Epithelial cell of esophagus (primary cell): ENCODE measurements around the gene TEX30.
A peak's percentile ranks its signal among the peaks of the same experiment; 100 is the strongest.

ENCODE experiments used
- DNase-seq: peaks from one replicate; pipeline ENCODE4 v3.0.0; 2010; ENCODE audit warnings: low read depth
- H3K4me3 ChIP-seq: 2 replicates; pipeline ENCODE4 v1.5.1; 2011; ENCODE audit warnings: mild to moderate bottlenecking, low read length, control low read depth
- CTCF ChIP-seq: IDR thresholded peaks from 2 replicates; pipeline ENCODE4 v1.5.1; 2011; ENCODE audit warnings: low read depth, mild to moderate bottlenecking, low read length, control low read depth, inconsistent platforms; ENCODE audit not compliant: insufficient read depth; ENCODE audit errors: missing control alignments

The TEX30 gene

GRCh38 chr13:102757006-102757405 is 16.6 kb downstream of the TEX30 start:
- no peak for TF ChIP-seq CTCF
- H3K4me3 ChIP-seq: no peak overlapping the region
- peak; percentile 56 for DNase-seq

- no peak for DNase-seq
- no peak overlapping the region for H3K4me3 ChIP-seq
- no peak for TF ChIP-seq CTCF
Observed at GRCh38 chr13:102751886-102752285, 21.7 kb downstream of the TEX30 start.

- no peak for DNase-seq
- no peak overlapping the region for H3K4me3 ChIP-seq
- TF ChIP-seq CTCF: no peak
Observed at GRCh38 chr13:102742506-102742905, 31.1 kb downstream of the TEX30 start.

GRCh38 chr13:102742101-102742500 is 31.5 kb downstream of the TEX30 start:
- no peak for DNase-seq
- TF ChIP-seq CTCF: no peak
- no peak overlapping the region for H3K4me3 ChIP-seq

GRCh38 chr13:102729560-102730270 is 43.9 kb downstream of the TEX30 start:
- TF ChIP-seq CTCF: no peak
- H3K4me3 ChIP-seq: no peak overlapping the region
- DNase-seq: peak; percentile 89

GRCh38 chr13:102726430-102726829 is 47.2 kb downstream of the TEX30 start:
- H3K4me3 ChIP-seq: no peak overlapping the region
- peak; percentile 51 for DNase-seq
- peak; percentile 32 for TF ChIP-seq CTCF

GRCh38 chr13:102724923-102725322 is 48.7 kb downstream of the TEX30 start:
- TF ChIP-seq CTCF: peak; percentile 77
- DNase-seq: peak; percentile 96
- H3K4me3 ChIP-seq: no peak overlapping the region
